HAP-1 (cell line): ENCODE data around the gene CAPN10.

ENCODE experiments used
- DNase-seq, 2 experiments: peaks; one replicate each; pipeline ENCODE4 v3.0.0-alpha.2; 2016 to 2020; ENCODE audit warnings: low spot score in 2 of 2
- H3K27me3 ChIP-seq: fragments of 250-450 bp; sonication (Bioruptor Pico); 2 replicates; pipeline ENCODE4 v1.5.1; 2020; ENCODE audit warnings: low read depth, mild to moderate bottlenecking, moderate library complexity
- H3K36me3 ChIP-seq: fragments of 250-450 bp; sonication (Bioruptor Pico); replicated peaks from 2 replicates; pipeline ENCODE4 v1.5.1; 2020; ENCODE audit warnings: mild to moderate bottlenecking
- H3K4me1 ChIP-seq: fragments of 250-450 bp; sonication (Bioruptor Pico); 2 replicates; pipeline ENCODE4 v1.5.1; 2020; ENCODE audit warnings: mild to moderate bottlenecking
- H3K4me3 ChIP-seq: fragments of 250-450 bp; sonication (Bioruptor Pico); 2 replicates; pipeline ENCODE4 v1.5.1; 2020; ENCODE audit warnings: mild to moderate bottlenecking, moderate library complexity
- H3K9me3 ChIP-seq: fragments of 250-450 bp; sonication (Bioruptor Pico); 2 replicates; pipeline ENCODE4 v1.5.1; 2020; ENCODE audit warnings: mild to moderate bottlenecking, moderate library complexity
- in situ Hi-C: fragments of 300-500 bp; cut with MboI; formaldehyde crosslinking; loops from 3 replicates; pipeline ENCODE4 v1.14.3; 2020; ENCODE audit warnings: low sequenced_read_pairs, inconsistent platforms, mixed read lengths

CAPN10 gene

DNA sequence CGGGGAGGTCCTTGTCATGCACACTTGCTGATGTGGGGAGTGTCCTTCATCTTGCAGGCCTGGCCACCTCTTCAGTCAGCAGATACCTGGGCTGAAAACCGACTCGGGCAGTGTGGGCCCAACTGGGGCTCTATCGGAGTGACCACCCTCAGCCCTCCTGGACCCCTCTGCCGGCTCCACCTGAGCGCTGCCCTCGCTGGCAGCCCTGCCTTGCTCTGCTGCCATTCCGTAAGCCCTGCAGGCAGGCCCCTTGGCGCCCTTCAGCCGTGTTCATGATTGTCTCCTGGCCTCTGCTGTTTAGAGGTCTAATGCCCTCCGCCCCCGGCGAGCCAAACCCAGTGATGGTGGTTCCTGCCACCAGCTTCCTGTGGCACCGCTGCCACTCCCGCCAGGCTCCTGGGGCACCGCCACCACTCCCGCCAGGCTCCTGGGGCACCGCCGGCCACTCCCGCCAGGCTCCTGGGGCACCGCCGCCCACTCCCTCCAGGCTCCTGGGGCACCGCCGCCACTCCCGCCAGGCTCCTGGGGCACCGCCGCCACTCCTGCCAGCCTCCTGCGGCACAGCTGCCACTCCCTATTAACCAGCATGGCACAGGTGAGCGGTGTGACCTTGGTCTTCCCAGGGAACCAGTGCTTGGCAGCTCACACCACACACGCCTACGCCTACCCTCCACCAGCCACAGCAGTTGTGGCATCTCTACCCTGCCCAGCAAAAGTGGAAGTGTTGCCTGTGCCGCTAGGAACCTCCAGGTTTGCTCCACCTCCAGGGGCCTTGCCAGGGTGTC, 15.9 kb downstream of the CAPN10 start:
- no peak overlapping the region for H3K4me3 ChIP-seq
- no peaks in the 10 kb centered on the region for H3K4me1 ChIP-seq
- H3K9me3 ChIP-seq, result no peaks in the 10 kb centered on the region
- in situ Hi-C loops, result no loop called here
- no peaks in the 10 kb centered on the region for H3K27me3 ChIP-seq
- H3K36me3 ChIP-seq, result no peaks in the 10 kb centered on the region
- no peak for DNase-seq

- in situ Hi-C loops, result no loop called here
- Histone ChIP-seq H3K4me3 (no peak overlapping the region), H3K36me3 (no peaks in the 10 kb centered on the region), H3K9me3 (no peaks in the 10 kb centered on the region), H3K4me1 (no peaks in the 10 kb centered on the region), H3K27me3 (no peaks in the 10 kb centered on the region)
- no peak for DNase-seq
These were observed 16.7 kb downstream of the CAPN10 start for GRCh38 chr2:240603081-240603835.

- Histone ChIP-seq H3K36me3 (no peaks in the 10 kb centered on the region), H3K4me3 (no peak overlapping the region), H3K9me3 (no peaks in the 10 kb centered on the region), H3K27me3 (no peaks in the 10 kb centered on the region), H3K4me1 (no peaks in the 10 kb centered on the region)
- in situ Hi-C loops, result no loop called here
- DNase-seq, result no peak
These were observed 17.3 kb downstream of the CAPN10 start for GRCh38 chr2:240603846-240604245.

DNA sequence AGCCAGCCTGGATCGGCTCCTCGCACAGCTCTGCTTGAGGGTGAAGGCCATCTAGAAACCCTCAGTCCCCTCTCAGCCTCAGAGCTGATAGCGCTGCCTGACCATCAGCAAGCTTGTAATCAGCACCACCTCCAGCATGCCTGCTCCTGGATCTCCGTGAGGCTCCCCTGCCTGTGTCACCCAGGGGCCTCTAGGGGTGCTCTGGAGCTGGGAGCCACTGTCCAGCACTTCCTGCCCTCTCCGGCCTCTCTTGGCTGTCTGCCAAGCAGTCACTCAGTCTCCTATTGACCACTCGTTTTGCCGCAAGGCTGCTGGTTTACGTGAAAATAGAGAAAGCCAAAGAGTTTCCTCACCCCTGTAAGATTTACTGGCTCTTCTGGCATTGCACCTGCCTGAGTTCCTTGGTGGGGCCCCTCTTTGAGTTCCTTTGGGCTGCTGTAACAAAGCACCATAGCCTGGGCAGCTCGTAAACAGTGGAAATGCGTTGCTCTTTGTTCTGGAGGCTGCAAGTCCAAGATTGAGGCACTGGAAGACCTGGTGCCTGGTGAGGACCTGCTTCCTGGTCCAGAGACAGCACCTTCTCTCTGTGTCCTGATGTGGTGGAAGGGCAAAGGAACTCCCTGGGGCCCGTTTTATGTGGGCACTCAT, 17.9 kb downstream of the CAPN10 start:
- no peaks in the 10 kb centered on the region for H3K4me1 ChIP-seq
- no peaks in the 10 kb centered on the region for H3K36me3 ChIP-seq
- DNase-seq, result peak in 1 of 2 experiments; percentile 76
- no peak overlapping the region for H3K4me3 ChIP-seq
- H3K27me3 ChIP-seq, result no peaks in the 10 kb centered on the region
- in situ Hi-C loops, result no loop called here
- H3K9me3 ChIP-seq, result no peaks in the 10 kb centered on the region

GRCh38 chr2:240604939-240605716, 18.6 kb downstream of the CAPN10 start:
- no peak for DNase-seq
- no peaks in the 10 kb centered on the region for H3K27me3 ChIP-seq
- no peaks in the 10 kb centered on the region for H3K4me1 ChIP-seq
- in situ Hi-C loops, result no loop called here
- H3K9me3 ChIP-seq, result no peaks in the 10 kb centered on the region
- no peak overlapping the region for H3K4me3 ChIP-seq
- H3K36me3 ChIP-seq, result no peaks in the 10 kb centered on the region

DNA sequence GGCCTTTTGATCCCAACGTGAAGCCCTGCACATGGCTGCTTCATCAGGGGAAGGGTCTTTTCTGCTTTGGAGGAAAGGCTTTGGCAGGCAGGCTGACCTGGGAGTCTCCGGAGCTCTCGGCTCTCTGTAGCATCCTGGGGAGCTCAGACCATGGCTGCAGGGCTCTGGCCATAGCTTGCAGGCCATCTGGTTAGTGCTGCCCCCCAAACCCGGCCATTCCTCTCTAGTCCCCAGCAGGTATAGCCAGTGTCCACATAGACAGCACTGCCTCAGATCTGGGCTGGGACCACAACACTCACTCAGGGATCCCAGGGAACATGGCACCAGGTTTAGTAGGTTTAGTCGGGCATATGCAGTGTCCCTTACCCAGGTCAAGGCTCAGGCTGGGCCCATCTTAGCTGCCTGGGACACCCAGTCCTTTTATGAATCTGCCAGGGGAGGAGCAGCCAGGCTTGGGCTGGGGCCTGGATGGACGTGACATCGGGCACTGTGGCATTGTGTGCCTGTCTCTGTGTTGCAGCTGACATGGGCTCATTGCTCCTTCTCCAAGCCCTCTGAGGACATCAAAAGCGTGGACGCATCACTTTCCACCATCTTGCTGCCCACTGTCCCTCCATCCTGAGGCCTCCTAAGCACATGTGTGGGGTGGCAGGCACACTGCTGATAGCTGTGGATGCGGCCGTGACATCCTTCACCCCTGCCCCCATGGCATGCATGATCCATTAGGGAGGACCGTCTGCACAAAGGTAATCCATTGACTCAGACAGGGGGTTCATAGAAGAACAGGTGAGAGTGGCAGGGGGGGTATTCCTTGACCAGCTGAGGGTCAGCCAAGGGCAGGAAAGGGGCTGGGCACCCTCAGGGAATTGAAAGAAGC, 19.6 kb downstream of the CAPN10 start:
- H3K9me3 ChIP-seq, result no peaks in the 10 kb centered on the region
- in situ Hi-C loops, result no loop called here
- no peaks in the 10 kb centered on the region for H3K27me3 ChIP-seq
- H3K4me3 ChIP-seq, result no peak overlapping the region
- H3K36me3 ChIP-seq, result no peaks in the 10 kb centered on the region
- DNase-seq, result no peak
- no peaks in the 10 kb centered on the region for H3K4me1 ChIP-seq

GRCh38 chr2:240611601-240612210, 25.2 kb downstream of the CAPN10 start:
- H3K4me3 ChIP-seq, result no peak overlapping the region
- no peaks in the 10 kb centered on the region for H3K36me3 ChIP-seq
- H3K4me1 ChIP-seq, result no peaks in the 10 kb centered on the region
- in situ Hi-C loops, result no loop called here
- DNase-seq, result no peak
- H3K9me3 ChIP-seq, result no peaks in the 10 kb centered on the region
- no peaks in the 10 kb centered on the region for H3K27me3 ChIP-seq

GRCh38 chr2:240613781-240614180, 27.2 kb downstream of the CAPN10 start:
- no peaks in the 10 kb centered on the region for H3K9me3 ChIP-seq
- no peak for DNase-seq
- H3K27me3 ChIP-seq, result no peaks in the 10 kb centered on the region
- no peak overlapping the region for H3K4me3 ChIP-seq
- H3K36me3 ChIP-seq, result no peaks in the 10 kb centered on the region
- no peaks in the 10 kb centered on the region for H3K4me1 ChIP-seq
- in situ Hi-C loops, result no loop called here

- no peaks in the 10 kb centered on the region for H3K27me3 ChIP-seq
- H3K36me3 ChIP-seq, result no peaks in the 10 kb centered on the region
- no peaks in the 10 kb centered on the region for H3K9me3 ChIP-seq
- no peak for DNase-seq
- H3K4me3 ChIP-seq, result no peak overlapping the region
- in situ Hi-C loops, result no loop called here
- H3K4me1 ChIP-seq, result no peaks in the 10 kb centered on the region
These were observed 27.9 kb downstream of the CAPN10 start for GRCh38 chr2:240614391-240614790.

- Histone ChIP-seq H3K27me3 (no peaks in the 10 kb centered on the region), H3K9me3 (no peaks in the 10 kb centered on the region), H3K36me3 (no peaks in the 10 kb centered on the region), H3K4me1 (no peaks in the 10 kb centered on the region), H3K4me3 (no peak overlapping the region)
- in situ Hi-C loops, result no loop called here
- no peak for DNase-seq
These were observed 28.9 kb downstream of the CAPN10 start for GRCh38 chr2:240615396-240615795.

GRCh38 chr2:240615820-240616547, 29.4 kb downstream of the CAPN10 start:
- in situ Hi-C loops, result no loop called here
- Histone ChIP-seq H3K36me3 (no peaks in the 10 kb centered on the region), H3K27me3 (no peaks in the 10 kb centered on the region), H3K9me3 (no peaks in the 10 kb centered on the region), H3K4me1 (no peaks in the 10 kb centered on the region), H3K4me3 (no peak overlapping the region)
- DNase-seq, result no peak
